Measurements from ENCODE around the gene FAM222B.

DNA sequence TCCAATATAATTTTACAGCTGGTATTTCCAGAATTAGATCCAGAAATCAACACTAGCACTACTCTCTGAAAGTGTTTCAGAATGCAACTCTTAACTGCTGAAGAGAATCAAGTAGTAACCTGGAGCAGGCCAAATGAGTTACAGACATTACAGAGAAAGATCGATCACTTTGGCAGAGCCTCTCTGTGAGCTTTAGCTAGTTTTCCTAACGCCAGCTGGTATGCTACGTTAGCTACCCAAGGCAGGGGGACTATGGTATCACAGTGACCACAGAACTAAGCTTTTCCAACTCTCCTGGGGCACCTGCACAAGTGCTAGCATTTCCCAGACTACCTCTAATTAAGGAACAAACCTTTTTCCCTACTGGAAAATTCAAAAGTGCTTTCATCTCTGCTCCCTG is 68.4 kb downstream of the FAM222B start:
- TF ChIP-seq, protein P1, sequence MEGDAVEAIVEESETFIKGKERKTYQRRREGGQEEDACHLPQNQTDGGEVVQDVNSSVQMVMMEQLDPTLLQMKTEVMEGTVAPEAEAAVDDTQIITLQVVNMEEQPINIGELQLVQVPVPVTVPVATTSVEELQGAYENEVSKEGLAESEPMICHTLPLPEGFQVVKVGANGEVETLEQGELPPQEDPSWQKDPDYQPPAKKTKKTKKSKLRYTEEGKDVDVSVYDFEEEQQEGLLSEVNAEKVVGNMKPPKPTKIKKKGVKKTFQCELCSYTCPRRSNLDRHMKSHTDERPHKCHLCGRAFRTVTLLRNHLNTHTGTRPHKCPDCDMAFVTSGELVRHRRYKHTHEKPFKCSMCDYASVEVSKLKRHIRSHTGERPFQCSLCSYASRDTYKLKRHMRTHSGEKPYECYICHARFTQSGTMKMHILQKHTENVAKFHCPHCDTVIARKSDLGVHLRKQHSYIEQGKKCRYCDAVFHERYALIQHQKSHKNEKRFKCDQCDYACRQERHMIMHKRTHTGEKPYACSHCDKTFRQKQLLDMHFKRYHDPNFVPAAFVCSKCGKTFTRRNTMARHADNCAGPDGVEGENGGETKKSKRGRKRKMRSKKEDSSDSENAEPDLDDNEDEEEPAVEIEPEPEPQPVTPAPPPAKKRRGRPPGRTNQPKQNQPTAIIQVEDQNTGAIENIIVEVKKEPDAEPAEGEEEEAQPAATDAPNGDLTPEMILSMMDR (IDR thresholded peaks at IDR 0.05) = no peak
- TF ChIP-seq ZFX (IDR thresholded peaks at IDR 0.05; ENCODE audit: borderline replicate concordance) = no peak
